Keratinocyte (primary cell): ENCODE results near the gene APOM. TPM values are rescaled to one million over a fixed set of nuclear protein-coding genes. Genes with fewer than 3 reads are reported as not detected.

ENCODE experiments used
- DNase-seq: peaks from one replicate; pipeline ENCODE4 v3.0.0-alpha.2; 2011; ENCODE audit warnings: low read depth, missing footprints, low spot score
- FAIRE-seq: peaks from 2 replicates; lab custom pipeline; 2011; peaks lifted over from hg19 to GRCh38; lab: Jason Lieb, UNC
- H2AFZ ChIP-seq: 2 replicates; pipeline ENCODE4 v1.6.0; 2012; ENCODE audit warnings: low read length, control low read depth, inconsistent platforms; ENCODE audit not compliant: control insufficient read depth
- H3K27ac ChIP-seq: 2 replicates; pipeline ENCODE4 v1.5.1; 2011; ENCODE audit warnings: low read length; ENCODE audit not compliant: control insufficient read depth, insufficient read depth
- H3K27me3 ChIP-seq: 3 replicates; pipeline ENCODE4 v1.6.0; 2011; ENCODE audit warnings: low read length; ENCODE audit not compliant: control insufficient read depth, insufficient read depth; ENCODE audit errors: extremely low read depth
- H3K36me3 ChIP-seq, 2 experiments: 2 replicates in 1 of 2; 3 replicates in 1 of 2; pipeline ENCODE4 v1.5.1; 2011; ENCODE audit warnings: low read length in 2 of 2, mild to moderate bottlenecking in 1 of 2; ENCODE audit not compliant: control insufficient read depth in 2 of 2, insufficient read depth in 2 of 2; ENCODE audit errors: extremely low read depth in 1 of 2
- H3K4me1 ChIP-seq: 3 replicates; pipeline ENCODE4 v1.5.1; 2011; ENCODE audit warnings: low read length; ENCODE audit not compliant: control insufficient read depth, insufficient read depth; ENCODE audit errors: extremely low read depth
- H3K4me2 ChIP-seq: 3 replicates; pipeline ENCODE4 v1.6.0; 2011; ENCODE audit warnings: low read depth, low read length; ENCODE audit not compliant: control insufficient read depth, insufficient read depth; ENCODE audit errors: extremely low read depth
- H3K4me3 ChIP-seq, 3 experiments: fragments of 200-600 bp in 1 of 3; sonication (generic) in 1 of 3; 2 replicates in 2 of 3; 3 replicates in 1 of 3; pipeline ENCODE4 v1.5.1; 2011 to 2016; ENCODE audit warnings: low read length in 3 of 3, mild to moderate bottlenecking in 3 of 3, control low read depth in 2 of 3, inconsistent platforms in 1 of 3, low read depth in 1 of 3, mixed read lengths in 1 of 3, mixed run types in 1 of 3, moderate library complexity in 1 of 3; ENCODE audit not compliant: control insufficient read depth in 2 of 3, insufficient read depth in 2 of 3; ENCODE audit errors: extremely low read depth in 1 of 3
- H3K79me2 ChIP-seq: 2 replicates; pipeline ENCODE4 v1.6.0; 2012; ENCODE audit warnings: low read length; ENCODE audit not compliant: control insufficient read depth, insufficient read depth
- H3K9ac ChIP-seq: 3 replicates; pipeline ENCODE4 v1.6.0; 2011; ENCODE audit warnings: low read length; ENCODE audit not compliant: control insufficient read depth, insufficient read depth; ENCODE audit errors: extremely low read depth
- H3K9me1 ChIP-seq: 3 replicates; pipeline ENCODE4 v1.6.0; 2011; ENCODE audit warnings: low read length; ENCODE audit not compliant: control insufficient read depth, insufficient read depth; ENCODE audit errors: extremely low read depth
- H3K9me3 ChIP-seq: 2 replicates; pipeline ENCODE4 v1.5.1; 2012; ENCODE audit warnings: low read depth, low read length; ENCODE audit not compliant: control insufficient read depth
- H4K20me1 ChIP-seq: 3 replicates; pipeline ENCODE4 v1.6.0; 2011; ENCODE audit warnings: low read length; ENCODE audit not compliant: control insufficient read depth, insufficient read depth; ENCODE audit errors: extremely low read depth
- CTCF ChIP-seq, 3 experiments: IDR thresholded peaks in 1 of 3; conservative IDR thresholded peaks in 1 of 3; optimal IDR thresholded peaks in 1 of 3; 2 replicates in 2 of 3; 3 replicates in 1 of 3; pipeline versions ENCODE3 to v1.5.1; 2011; ENCODE audit warnings: low read length in 3 of 3, mild to moderate bottlenecking in 3 of 3, moderate library complexity in 2 of 3, control low read depth in 1 of 3, inconsistent platforms in 1 of 3; ENCODE audit not compliant: insufficient read depth in 2 of 3; ENCODE audit errors: extremely low read depth in 1 of 3
- EZH2 ChIP-seq: IDR thresholded peaks from one replicate; pipeline ENCODE4 v1.6.1; 2012; ENCODE audit warnings: inconsistent platforms, mild to moderate bottlenecking, low read length, moderate library complexity
- dilution Hi-C: fragments of 300-500 bp; cut with MboI; formaldehyde crosslinking; loops from one replicate; pipeline ENCODE4 v1.7.0; 2020; ENCODE audit warnings: low sequenced_read_pairs; ENCODE audit not compliant: extremely low pct_ligation_motif_present
- polyA plus RNA-seq, 5 experiments: library from polyadenylated mRNA; depleted of rRNA in 3 of 5; stranded (reverse) in 3 of 5; stranded (forward) in 1 of 5; unstranded in 1 of 5; fragments of >200 nt; gene quantifications; 1 replicate in 1 of 5; 2 replicates in 3 of 5; 3 replicates in 1 of 5; pipeline versions ENCODE4 v1.2.1 to v1.2.3, GENCODE V29; 2011 to 2012; ENCODE audit warnings: missing spikeins in 2 of 5, low read depth in 1 of 5, low replicate concordance in 1 of 5

The APOM gene
- polyA plus RNA-seq, 1 donor (not counting 4 experiments of a cell fraction or from before 2014, with no cell fraction given): 1.4 TPM

GRCh38 chr6:31639449-31639861, 16.2 kb upstream of the APOM start:
- Histone ChIP-seq H3K9me1 (no peaks in the 10 kb centered on the region), H3K27ac (no peak overlapping the region), H3K36me3 (peaks cover 55 to 59% of the 10 kb centered on the region in 2 experiments), H3K9ac (no peak overlapping the region), H4K20me1 (no peaks in the 10 kb centered on the region), H3K9me3 (no peaks in the 10 kb centered on the region), H2AFZ (no peak overlapping the region), H3K4me1 (no peaks in the 10 kb centered on the region), H3K79me2 (no peaks in the 10 kb centered on the region), H3K4me3 (no peak overlapping the region), H3K4me2 (no peak overlapping the region), H3K27me3 (no peaks in the 10 kb centered on the region)
- TF ChIP-seq EZH2 (no peak), CTCF (optimal IDR thresholded peaks at IDR 0.05 in 1 of 3, IDR thresholded peaks at IDR 0.05 in 1 of 3, conservative IDR thresholded peaks at IDR 0.05 in 1 of 3; ENCODE audit: extremely low read depth in 1 of 3, insufficient read depth in 2 of 3, low read length in 3 of 3) (no peak)
- FAIRE-seq: no peak
- no peak for DNase-seq
- dilution Hi-C loops: no loop called here

DNA sequence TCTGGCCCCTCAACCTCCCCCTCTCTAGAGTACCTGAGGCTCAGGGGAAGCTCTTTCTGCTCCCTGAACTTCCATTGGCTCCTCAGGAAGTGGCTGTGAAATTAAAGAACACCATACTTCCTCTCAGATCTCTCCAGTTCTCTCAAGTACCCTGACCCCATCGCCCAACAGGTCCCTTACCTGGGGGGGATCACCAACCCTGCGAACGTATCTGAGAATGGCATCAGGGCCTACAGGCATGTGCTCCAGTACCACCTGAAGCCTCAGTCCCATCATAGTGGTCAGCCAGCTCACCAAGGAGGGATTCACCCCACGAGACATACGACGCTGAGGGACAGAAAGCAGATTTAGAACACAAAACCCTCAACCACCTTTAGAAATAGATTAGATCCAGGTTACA, 15.1 kb upstream of the APOM start:
- Histone ChIP-seq H3K27ac (no peak overlapping the region), H4K20me1 (no peaks in the 10 kb centered on the region), H3K9me3 (no peaks in the 10 kb centered on the region), H3K9me1 (no peaks in the 10 kb centered on the region), H3K4me1 (no peaks in the 10 kb centered on the region), H3K79me2 (no peaks in the 10 kb centered on the region), H3K9ac (no peak overlapping the region), H3K27me3 (no peaks in the 10 kb centered on the region), H2AFZ (no peak overlapping the region), H3K4me3 (no peak overlapping the region), H3K36me3 (peaks cover 54 to 58% of the 10 kb centered on the region in 2 experiments), H3K4me2 (no peak overlapping the region)
- TF ChIP-seq CTCF (optimal IDR thresholded peaks at IDR 0.05 in 1 of 3, IDR thresholded peaks at IDR 0.05 in 1 of 3, conservative IDR thresholded peaks at IDR 0.05 in 1 of 3; ENCODE audit: extremely low read depth in 1 of 3, insufficient read depth in 2 of 3, low read length in 3 of 3) (no peak), EZH2 (no peak)
- DNase-seq (no peak), FAIRE-seq (no peak)
- dilution Hi-C loops: no loop called here
